Measurements from ENCODE around the gene VWA1.

VWA1 gene

GRCh38 chr1:1435911-1436629 lies 580 bp downstream of the VWA1 start:
- Histone ChIP-seq H3K4me1 (ENCODE audit: insufficient read depth, insufficient read length) (peaks cover 45% of the 10 kb centered on the region), H3K9ac (ENCODE audit: insufficient read length, low read depth) (peak overlapping the region; percentile 72), H3K9me3 (ENCODE audit: insufficient read depth, low read length) (no peaks in the 10 kb centered on the region), H3K36me3 (ENCODE audit: insufficient read depth, insufficient read length, low read length) (no peaks in the 10 kb centered on the region), H3K4me3 (ENCODE audit: insufficient read length, low read depth) (peak overlapping the region; percentile 57), H3K27me3 (ENCODE audit: insufficient read depth, insufficient read length) (peaks cover 23% of the 10 kb centered on the region)
- TF ChIP-seq ZNF274 (IDR thresholded peaks at IDR 0.05; ENCODE audit: low read depth, low read length) = no peak
- TF ChIP-seq SUZ12 (IDR thresholded peaks at IDR 0.05; ENCODE audit: extremely low read depth, insufficient read depth, insufficient read length) = no peak
- TF ChIP-seq YY1 (IDR thresholded peaks at IDR 0.05; ENCODE audit: insufficient read depth, insufficient read length) = no peak
- DNase-seq (ENCODE audit: low read depth, low spot score) = no peak

- Histone ChIP-seq H3K36me3 (ENCODE audit: insufficient read depth, insufficient read length, low read length) (no peaks in the 10 kb centered on the region), H3K9ac (ENCODE audit: insufficient read length, low read depth) (no peak overlapping the region), H3K4me1 (ENCODE audit: insufficient read depth, insufficient read length) (peaks cover 43% of the 10 kb centered on the region), H3K27me3 (ENCODE audit: insufficient read depth, insufficient read length) (peaks cover 23% of the 10 kb centered on the region), H3K4me3 (ENCODE audit: insufficient read length, low read depth) (peak overlapping the region; percentile 57), H3K9me3 (ENCODE audit: insufficient read depth, low read length) (no peaks in the 10 kb centered on the region)
- DNase-seq (ENCODE audit: low read depth, low spot score) = no peak
- TF ChIP-seq SUZ12 (IDR thresholded peaks at IDR 0.05; ENCODE audit: extremely low read depth, insufficient read depth, insufficient read length) (no peak), YY1 (IDR thresholded peaks at IDR 0.05; ENCODE audit: insufficient read depth, insufficient read length) (no peak), ZNF274 (IDR thresholded peaks at IDR 0.05; ENCODE audit: low read depth, low read length) (no peak)
These were observed 1.1 kb downstream of the VWA1 start for GRCh38 chr1:1436630-1437032.

DNA sequence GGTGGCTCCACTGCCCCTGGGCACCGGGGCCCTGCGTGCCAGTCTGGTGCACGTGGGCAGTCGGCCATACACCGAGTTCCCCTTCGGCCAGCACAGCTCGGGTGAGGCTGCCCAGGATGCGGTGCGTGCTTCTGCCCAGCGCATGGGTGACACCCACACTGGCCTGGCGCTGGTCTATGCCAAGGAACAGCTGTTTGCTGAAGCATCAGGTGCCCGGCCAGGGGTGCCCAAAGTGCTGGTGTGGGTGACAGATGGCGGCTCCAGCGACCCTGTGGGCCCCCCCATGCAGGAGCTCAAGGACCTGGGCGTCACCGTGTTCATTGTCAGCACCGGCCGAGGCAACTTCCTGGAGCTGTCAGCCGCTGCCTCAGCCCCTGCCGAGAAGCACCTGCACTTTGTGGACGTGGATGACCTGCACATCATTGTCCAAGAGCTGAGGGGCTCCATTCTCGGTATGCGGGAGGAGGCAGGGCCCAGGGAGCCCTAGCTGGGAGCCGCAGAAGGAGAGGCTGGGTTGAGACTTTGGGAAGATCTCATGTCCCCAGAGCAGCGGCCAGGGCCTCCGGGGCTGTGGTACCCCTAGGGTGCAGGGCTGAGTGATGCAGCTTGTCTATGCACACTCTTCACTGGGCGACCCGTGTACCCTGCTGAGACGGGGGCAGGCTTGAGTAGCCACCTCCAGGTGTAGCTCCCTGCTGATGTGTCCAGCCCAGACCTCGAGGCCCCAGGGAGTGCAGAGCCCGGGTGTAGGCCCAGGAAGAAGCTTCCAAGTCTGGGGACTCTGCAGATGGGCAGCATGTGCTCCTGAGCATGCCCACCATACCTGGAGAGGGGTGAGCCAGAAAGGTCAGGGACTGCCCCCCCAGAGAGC lies 1.8 kb downstream of the VWA1 start:
- Histone ChIP-seq H3K36me3 (ENCODE audit: insufficient read depth, insufficient read length, low read length) (no peaks in the 10 kb centered on the region), H3K9ac (ENCODE audit: insufficient read length, low read depth) (peak overlapping the region; percentile 61), H3K4me1 (ENCODE audit: insufficient read depth, insufficient read length) (peaks cover 42% of the 10 kb centered on the region), H3K27me3 (ENCODE audit: insufficient read depth, insufficient read length) (peaks cover 23% of the 10 kb centered on the region), H3K4me3 (ENCODE audit: insufficient read length, low read depth) (no peak overlapping the region), H3K9me3 (ENCODE audit: insufficient read depth, low read length) (no peaks in the 10 kb centered on the region)
- TF ChIP-seq ZNF274 (IDR thresholded peaks at IDR 0.05; ENCODE audit: low read depth, low read length) = no peak
- no peak for DNase-seq (ENCODE audit: low read depth, low spot score)

GRCh38 chr1:1437904-1438376 lies 2.5 kb downstream of the VWA1 start:
- no peak for DNase-seq (ENCODE audit: low read depth, low spot score)
- H3K4me1 ChIP-seq (ENCODE audit: insufficient read depth, insufficient read length) = peaks cover 38% of the 10 kb centered on the region
- peak overlapping the region; percentile 61 for H3K9ac ChIP-seq (ENCODE audit: insufficient read length, low read depth)
- no peaks in the 10 kb centered on the region for H3K36me3 ChIP-seq (ENCODE audit: insufficient read depth, insufficient read length, low read length)
- H3K4me3 ChIP-seq (ENCODE audit: insufficient read length, low read depth) = no peak overlapping the region
- peaks cover 23% of the 10 kb centered on the region for H3K27me3 ChIP-seq (ENCODE audit: insufficient read depth, insufficient read length)
- no peaks in the 10 kb centered on the region for H3K9me3 ChIP-seq (ENCODE audit: insufficient read depth, low read length)
- no peak for TF ChIP-seq ZNF274 (IDR thresholded peaks at IDR 0.05; ENCODE audit: low read depth, low read length)
- TF ChIP-seq YY1 (IDR thresholded peaks at IDR 0.05; ENCODE audit: insufficient read depth, insufficient read length) = no peak
- no peak for TF ChIP-seq SUZ12 (IDR thresholded peaks at IDR 0.05; ENCODE audit: extremely low read depth, insufficient read depth, insufficient read length)

GRCh38 chr1:1438531-1439381 lies 3.3 kb downstream of the VWA1 start:
- H3K36me3 ChIP-seq (ENCODE audit: insufficient read depth, insufficient read length, low read length) = no peaks in the 10 kb centered on the region
- DNase-seq (ENCODE audit: low read depth, low spot score) = no peak
- H3K9me3 ChIP-seq (ENCODE audit: insufficient read depth, low read length) = no peaks in the 10 kb centered on the region
- peak overlapping the region; percentile 61 for H3K9ac ChIP-seq (ENCODE audit: insufficient read length, low read depth)
- H3K4me1 ChIP-seq (ENCODE audit: insufficient read depth, insufficient read length) = peaks cover 34% of the 10 kb centered on the region
- no peak for TF ChIP-seq ZNF274 (IDR thresholded peaks at IDR 0.05; ENCODE audit: low read depth, low read length)
- no peak for TF ChIP-seq SUZ12 (IDR thresholded peaks at IDR 0.05; ENCODE audit: extremely low read depth, insufficient read depth, insufficient read length)
- no peak for TF ChIP-seq YY1 (IDR thresholded peaks at IDR 0.05; ENCODE audit: insufficient read depth, insufficient read length)
- no peak overlapping the region for H3K4me3 ChIP-seq (ENCODE audit: insufficient read length, low read depth)
- H3K27me3 ChIP-seq (ENCODE audit: insufficient read depth, insufficient read length) = peaks cover 23% of the 10 kb centered on the region

DNA sequence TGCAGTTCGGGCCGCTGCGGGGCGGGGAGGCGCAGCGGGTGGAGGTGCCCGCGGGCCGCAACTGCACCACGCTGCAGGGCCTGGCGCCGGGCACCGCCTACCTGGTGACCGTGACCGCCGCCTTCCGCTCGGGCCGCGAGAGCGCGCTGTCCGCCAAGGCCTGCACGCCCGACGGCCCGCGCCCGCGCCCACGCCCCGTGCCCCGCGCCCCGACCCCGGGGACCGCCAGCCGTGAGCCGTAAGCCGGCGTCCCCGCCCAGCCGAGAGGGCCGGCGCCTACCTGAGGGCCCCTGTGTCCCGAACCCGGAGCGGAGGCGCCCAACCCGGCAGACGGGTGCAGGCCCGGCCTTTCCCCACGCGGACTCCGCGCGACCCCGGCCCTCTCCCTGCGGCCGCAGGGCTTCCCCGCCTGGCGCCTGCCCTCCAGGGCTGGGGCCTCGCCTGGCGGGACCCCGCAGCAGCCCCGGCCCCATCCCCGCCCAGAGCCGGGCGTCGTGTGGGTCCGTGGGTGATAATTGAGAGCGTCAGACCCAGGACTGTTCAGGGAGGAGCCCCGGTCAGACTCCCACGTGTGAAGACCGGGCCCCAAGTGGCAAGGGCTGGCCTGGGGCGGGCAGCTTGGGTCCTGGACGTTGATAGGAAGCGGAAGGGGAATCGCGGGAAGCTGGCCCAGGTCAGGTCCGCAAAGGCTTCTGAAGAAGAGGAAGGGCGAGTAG lies 4.2 kb downstream of the VWA1 start:
- Histone ChIP-seq H3K4me1 (ENCODE audit: insufficient read depth, insufficient read length) (peaks cover 29% of the 10 kb centered on the region), H3K4me3 (ENCODE audit: insufficient read length, low read depth) (no peak overlapping the region), H3K27me3 (ENCODE audit: insufficient read depth, insufficient read length) (peaks cover 20% of the 10 kb centered on the region), H3K9ac (ENCODE audit: insufficient read length, low read depth) (no peak overlapping the region), H3K36me3 (ENCODE audit: insufficient read depth, insufficient read length, low read length) (no peaks in the 10 kb centered on the region), H3K9me3 (ENCODE audit: insufficient read depth, low read length) (no peaks in the 10 kb centered on the region)
- no peak for DNase-seq (ENCODE audit: low read depth, low spot score)
- no peak for TF ChIP-seq ZNF274 (IDR thresholded peaks at IDR 0.05; ENCODE audit: low read depth, low read length)
- TF ChIP-seq SUZ12 (IDR thresholded peaks at IDR 0.05; ENCODE audit: extremely low read depth, insufficient read depth, insufficient read length) = no peak
- no peak for TF ChIP-seq YY1 (IDR thresholded peaks at IDR 0.05; ENCODE audit: insufficient read depth, insufficient read length)

All from NT2/D1 (cell line).